GM19025 (cell line): ENCODE data around the gene ZNF366.
A peak's percentile ranks its signal among the peaks of the same experiment; 100 is the strongest.

Source experiments
- ATAC-seq: cut with Tn5 transposase; IDR thresholded peaks from one replicate; pipeline ENCODE4 v1.9.1; 2021; ENCODE audit warnings: mild to moderate bottlenecking, low read depth, moderate library complexity; ENCODE audit not compliant: unreplicated experiment

The ZNF366 gene

DNA sequence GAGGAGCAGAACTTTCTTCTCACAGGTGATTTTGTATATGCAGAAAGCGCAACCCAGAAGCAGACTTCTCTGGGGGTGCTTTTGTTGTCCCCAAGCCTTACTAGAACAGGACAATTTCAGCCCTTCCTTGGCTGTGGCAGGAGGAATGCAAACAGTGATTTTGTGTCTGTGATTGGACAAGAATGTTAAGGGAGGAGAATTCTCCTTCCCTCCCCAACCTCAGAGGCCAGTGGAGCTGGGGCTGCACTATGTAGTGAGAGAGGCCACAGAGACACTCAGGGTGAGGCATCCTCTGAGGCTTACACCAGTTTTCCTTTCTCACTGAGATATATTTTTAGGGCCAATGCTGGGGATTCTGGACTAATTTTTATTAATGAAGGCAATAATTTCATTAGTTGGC lies 58.8 kb downstream of the ZNF366 start:
- no peak for ATAC-seq

DNA sequence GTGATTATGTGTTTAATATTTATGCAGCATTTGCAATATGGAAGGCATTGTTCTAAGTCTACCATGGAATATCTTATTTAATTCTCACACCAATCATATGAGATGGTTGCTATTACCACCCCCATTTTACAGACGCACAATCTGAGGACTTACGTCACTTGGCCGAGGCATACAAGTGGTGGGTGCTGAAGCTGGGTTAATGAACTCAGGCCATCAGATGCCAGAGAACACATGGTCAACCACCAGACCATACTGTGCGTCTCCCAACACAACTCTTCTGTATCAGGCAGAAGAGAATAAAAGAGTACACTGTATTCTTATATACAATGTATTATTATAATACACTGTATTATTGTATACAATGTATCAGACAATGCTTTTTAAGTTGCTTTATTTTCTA lies 59.5 kb downstream of the ZNF366 start:
- no peak for ATAC-seq

DNA sequence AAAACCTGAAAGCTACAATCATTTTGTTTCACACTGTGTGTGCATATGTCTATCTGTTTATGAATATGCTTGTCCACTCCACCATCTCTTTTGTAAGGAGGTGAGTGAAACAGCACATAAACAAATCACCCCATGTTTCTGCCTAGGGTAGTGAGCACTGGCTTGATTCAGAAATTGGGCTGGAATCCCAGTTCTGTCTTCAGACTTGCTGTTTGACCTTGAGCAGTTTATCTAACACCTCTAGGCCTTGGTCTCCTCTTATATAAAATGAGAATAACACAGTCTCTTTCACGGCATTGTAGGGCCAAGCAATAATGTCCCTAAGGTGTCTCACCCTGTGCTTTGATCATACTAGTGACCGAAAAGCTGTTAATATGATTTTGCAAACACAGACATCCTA lies 61.2 kb downstream of the ZNF366 start:
- no peak for ATAC-seq

DNA sequence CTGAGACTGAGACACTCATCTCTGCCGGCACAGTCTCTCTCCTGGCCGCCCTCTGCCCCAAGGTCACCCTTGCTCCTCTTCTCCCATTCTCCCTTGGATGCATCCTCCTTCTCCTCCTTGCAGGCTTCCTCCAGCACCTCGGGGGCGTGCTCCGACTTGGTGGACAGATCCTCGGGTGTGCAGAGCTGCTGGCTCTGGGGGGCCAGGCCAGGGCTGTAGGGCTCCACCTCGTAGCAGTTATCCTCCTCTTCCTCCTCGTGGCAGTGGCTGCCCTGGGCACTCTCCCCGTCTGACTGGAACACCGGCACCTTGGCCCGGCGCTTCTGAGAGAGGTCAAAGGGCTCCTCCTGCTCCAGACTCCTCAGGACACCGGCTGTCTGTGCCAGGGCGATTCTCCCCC lies 63.3 kb downstream of the ZNF366 start:
- no peak for ATAC-seq

DNA sequence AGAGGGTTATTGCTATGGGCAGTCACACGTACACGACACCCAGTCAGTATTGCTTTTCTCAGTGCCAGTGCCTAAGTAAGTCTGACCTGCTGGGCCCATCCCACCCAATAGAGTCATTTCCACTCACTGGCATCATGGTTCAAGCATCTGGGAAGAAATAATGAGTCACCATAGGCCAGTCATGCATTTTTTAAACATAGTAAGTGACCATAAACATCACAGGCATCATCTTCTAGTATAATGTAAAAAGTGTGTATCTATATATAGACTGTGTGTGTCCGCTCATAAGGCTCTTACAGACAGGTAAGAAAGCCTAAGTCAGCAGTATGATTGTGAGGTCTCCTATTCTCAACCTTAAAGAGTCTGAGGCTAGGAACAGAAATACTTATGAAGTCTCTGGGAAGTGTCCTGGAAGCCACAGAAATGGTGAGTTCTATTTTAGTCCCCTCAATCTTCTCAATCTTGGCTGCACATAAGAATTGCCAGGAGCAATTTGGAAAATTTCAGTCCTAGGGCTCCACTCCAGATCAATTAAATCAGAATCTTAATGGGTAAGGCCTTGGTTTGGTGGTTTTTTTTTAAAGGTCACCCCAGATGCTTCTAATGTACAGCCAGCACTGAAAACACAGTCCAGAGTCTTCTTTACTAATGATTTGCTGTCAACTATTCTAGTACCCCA lies 65.2 kb downstream of the ZNF366 start:
- ATAC-seq, result no peak

DNA sequence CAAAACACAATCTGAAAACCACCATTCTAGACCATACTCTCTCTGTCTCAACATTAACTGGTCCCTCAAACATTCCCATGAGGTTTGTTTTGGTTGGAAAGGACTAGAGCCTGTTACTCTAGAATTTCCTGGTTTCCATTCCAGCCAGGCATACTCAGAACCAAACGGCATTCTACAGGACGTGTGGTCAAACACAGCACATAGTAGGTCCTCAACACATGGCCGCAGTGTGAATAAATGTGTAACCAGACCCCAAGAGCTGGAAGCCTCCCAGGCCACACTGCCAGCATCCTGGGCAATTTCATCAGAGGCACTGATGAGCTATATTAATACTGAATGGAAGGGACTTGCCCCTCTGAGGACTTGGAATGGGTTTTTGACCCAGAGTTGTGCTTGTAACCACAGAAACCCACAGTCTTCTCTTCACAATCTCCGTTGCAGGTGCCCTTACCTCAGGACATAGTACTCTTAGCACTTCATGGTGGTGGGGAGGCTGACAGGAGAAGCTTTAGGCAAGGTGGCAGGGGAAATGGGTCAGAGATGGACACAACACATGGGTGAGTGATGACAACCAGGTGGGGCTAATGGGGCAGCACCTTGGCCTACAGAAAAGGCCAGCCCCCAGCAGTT lies 66.0 kb downstream of the ZNF366 start:
- no peak for ATAC-seq

DNA sequence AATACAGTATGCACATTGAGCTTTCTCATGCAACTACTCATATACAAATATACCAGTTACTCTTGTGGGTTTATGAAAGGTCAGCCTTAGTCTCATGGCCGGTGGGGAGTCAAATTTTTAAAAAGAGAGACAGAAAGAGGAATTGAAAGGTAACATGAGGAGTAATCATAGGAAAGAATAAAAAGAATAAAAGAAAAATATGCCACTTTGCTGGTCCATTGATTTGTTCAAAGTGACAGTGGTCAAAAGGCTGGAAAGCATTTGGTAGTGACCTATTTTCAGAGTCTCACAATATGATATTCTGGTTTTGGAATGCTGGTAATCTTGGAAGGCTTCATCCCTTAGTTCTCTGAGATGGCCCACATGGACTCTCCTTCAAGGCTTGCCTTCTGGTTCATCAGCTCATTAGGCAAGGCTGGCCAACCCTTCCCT lies 67.0 kb downstream of the ZNF366 start:
- no peak for ATAC-seq

DNA sequence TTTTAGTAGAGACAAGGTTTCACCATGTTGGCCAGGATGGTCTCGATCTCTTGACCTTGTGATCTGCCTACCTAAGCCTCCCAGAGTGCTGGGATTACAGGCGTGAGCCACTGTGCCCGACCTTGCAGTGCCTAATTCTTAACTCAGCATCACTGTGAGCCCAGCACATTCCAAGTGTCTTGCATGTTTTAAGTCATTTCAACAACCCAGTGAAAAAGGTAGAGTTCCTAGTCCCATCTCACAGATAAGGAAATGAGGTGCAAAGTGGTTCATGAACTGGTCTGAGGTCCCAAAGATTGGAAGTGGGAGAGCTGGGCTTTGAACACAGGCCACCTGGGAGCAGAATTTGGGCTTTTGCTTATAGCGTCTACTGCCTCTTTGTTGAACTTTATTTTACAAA lies 68.0 kb downstream of the ZNF366 start:
- no peak for ATAC-seq

DNA sequence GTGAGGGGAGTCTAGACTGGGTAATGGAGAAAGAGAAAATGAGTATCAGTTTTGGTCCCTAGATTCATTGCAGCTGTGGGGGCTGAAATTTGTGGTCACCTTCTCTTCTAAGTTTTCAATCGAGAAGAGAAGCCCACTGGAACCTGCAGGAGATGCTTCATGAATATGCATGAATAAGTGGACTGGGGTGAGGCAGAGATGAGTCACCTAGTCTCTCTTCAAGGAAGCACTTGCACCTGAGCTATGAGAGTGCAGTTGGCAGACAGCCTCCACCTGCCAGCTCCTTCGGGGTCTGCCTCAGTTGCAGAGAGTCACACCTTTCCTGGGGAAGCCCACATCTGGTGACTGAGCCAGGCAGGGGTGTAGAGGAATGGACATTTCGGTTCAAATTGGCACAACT lies 69.1 kb downstream of the ZNF366 start:
- ATAC-seq, result no peak

DNA sequence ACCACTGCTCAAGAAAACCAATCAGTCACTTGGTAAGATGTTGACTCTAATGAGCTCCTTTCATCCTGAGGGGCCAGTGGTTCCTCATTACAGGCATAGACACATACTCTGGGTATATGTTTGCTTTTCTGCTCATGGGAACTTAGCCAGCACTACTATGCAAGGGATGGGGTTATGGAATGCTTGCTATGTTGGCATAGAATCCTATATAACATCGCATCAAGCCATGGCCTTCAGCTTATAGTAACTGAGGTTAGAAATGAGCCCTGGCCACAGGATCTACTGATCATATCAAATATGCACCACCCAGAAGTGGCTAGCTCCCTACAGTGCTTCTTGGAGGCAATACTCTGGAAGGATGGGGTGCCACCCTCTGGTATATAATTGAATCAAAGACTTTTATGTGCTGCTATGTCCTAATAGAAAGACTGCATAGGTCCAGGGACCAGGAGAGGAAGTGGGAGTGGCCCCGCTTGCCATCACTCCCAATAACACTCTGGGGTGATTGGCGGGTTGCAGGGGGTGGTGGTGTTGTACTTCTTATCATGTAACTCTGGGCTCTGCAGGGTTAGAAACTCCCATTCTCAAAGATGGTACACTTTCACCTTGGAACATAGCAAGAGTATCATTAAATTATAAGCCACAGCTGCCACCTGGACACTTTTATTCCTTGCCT lies 70.3 kb downstream of the ZNF366 start:
- no peak for ATAC-seq

DNA sequence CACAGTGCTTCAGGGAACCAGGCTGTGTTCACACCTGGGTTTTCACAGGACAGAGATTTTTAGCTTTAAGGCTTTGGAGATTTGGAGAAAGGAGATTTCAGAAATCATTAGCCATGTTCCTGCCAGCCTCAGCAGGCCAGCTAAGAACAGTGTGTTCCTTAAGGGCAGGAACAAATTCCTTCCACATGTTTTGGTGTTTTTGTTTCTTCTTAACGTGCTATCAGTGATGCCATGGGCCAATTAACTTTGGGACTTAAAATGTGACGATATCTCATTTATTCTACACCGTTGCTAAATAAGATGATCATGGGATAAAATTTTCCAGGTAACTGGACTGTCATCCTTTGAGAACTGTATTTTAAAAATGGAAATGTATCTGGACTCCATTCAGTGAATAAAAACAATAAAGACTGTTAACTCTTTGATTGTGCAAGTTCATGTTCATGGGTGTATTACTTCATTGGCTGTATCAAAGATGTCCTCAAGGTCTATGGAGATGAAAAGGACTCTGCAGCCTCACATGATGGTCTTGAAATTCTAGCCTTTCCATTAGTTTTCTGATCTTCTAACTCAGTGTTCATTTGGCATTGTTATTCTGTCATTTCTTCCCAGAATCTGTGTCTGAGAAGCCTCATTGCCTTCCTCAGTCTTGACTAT lies 72.3 kb downstream of the ZNF366 start:
- ATAC-seq, result no peak

DNA sequence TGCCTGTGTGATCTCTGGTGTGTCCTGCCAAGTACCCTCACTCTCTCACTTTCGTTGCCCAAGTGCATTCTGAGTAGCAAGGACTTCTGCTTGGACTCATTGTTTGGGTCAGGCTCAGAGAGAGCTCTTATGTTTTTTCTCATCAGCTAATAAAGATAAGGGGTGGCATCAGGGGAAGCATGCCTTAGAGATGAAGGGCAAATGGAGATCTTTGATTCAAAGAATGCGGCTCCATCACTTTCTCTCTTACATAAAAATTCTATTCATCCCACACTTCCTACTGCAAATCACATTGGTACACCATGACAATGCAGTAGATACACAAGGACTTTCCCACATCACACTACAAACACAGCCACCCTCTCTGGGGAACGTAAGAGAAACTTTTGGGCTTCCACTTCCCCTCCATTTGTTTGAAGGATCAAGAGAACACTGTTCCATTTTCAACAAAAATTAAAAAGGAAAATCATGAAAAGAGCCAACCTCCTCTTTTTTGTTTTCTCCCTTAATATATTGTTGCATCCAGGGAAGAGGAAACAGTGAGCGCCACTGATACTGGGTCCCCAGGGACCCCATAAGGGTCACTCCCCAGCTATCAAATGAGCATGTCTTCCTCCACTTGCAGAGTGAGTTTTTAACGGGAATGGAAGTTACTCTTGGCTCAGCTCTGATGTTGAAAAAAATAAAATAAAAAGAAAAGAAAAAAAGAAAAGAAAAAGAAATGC lies 73.0 kb downstream of the ZNF366 start:
- ATAC-seq, result no peak

DNA sequence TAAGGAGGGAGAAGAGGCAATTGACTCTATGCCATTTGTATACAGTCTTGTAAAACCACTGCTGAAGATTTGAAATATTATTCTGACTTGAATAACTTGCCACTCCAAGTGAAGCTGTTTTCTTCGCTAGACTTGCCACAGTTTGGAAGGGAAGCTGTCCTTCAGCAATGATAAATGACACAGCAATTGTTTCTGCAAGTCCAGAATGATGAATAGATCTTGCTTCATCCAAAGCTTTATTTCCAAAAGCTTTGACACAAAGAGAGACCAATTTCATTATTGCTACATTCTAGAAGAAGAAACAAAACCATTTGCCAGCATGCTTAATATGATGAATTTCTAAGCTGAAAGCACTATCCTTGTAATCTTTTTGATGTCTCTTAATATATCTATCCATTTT lies 73.7 kb downstream of the ZNF366 start:
- no peak for ATAC-seq

DNA sequence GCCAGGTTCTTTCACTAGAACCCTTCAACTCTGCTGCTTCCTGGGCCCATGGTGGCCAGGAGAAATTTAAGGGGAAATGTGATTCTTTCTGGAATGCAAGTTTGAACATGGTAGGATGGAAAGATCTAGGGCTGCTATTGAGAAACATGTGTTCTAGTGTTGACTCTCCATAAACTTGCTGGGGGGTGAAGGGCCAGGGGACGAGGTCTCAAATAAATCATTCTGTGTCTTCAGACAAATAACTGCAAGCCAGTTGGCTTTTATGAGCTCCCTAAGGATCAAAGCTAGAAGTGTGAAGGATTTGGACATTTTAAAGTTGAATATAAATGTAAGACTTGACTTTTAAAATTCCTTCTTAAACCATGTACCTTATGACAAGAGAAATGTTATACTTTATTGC lies 78.5 kb downstream of the ZNF366 start:
- ATAC-seq, result no peak

DNA sequence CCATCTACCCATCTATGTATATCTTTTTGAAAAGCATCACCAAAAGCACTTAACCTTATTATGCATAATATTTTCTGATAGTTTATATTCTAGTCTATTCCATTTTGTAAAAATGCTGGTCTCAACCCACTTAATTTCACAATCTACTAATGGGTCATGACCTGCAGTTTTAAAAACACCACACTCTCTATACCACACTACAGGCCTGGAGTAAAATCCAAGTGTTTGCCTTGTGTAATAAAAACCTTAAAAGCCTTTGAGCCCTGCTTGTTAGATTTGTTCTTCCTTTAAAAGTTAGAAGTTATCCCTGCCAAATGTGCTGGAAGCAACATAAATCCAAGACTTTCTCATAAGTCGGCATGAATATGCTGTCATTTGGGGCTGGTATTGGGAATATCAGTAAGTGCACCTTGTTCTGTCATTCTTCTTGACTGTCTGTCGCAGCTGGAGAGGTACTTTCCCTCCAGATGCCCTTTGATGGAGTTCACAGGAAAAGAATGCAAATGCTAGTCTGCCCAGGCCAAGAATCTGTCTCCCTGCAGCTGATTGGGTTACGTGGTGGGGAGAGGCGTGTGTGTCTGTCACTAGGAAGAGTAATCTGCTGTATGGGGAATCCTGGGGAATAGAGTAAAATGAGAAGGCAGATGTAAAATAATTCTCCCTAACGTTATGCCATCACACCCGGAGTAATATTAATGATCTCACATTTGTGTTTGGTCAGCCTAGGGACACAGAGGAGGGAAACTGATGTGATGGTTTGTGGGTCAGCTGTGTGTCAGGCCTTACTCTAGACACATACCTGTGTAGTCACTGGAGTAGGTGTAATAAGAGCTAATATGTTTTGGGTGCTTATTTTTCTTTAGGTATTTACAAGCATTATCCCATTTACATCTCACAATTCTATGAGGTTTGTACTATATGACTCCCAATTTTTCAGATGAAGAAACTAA lies 79.4 kb downstream of the ZNF366 start:
- ATAC-seq, result peak; percentile 83

DNA sequence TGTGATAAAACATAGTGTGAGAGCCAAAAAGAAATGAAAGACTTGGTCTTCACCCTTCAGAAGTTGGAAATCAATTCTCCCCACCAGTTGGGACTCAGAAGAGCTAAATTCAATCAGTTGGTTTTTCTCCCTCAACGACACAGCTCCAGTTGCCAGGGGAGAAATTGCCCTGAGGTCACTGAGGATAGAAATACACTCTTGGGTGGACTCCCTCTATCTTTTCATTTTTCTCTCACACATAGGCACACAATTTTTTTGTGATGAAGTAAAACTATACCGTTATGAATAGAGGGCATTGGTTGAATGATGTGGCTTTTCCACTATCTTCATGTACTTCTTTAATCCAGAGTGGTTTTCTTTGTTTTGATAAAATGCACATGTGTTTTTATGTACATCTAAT lies 80.2 kb downstream of the ZNF366 start:
- no peak for ATAC-seq

DNA sequence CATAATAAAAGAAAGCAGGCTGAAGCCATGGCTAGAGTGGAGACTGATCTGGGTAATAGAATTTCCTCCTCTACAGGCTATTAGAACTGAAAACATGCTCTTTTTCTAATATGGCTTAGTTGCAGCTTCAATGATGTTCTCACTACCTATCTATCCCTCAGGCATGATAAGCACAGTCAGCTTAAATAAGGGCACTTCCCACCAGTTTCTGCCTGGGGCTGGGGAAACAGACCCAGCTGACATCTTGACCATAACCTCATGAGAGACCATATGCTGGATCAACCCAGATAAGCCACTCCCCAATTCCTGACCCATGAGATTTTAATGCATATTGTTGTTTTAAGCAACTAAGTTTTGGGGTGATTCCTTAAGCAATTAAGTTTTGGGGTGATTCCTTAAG lies 81.2 kb downstream of the ZNF366 start:
- no peak for ATAC-seq

DNA sequence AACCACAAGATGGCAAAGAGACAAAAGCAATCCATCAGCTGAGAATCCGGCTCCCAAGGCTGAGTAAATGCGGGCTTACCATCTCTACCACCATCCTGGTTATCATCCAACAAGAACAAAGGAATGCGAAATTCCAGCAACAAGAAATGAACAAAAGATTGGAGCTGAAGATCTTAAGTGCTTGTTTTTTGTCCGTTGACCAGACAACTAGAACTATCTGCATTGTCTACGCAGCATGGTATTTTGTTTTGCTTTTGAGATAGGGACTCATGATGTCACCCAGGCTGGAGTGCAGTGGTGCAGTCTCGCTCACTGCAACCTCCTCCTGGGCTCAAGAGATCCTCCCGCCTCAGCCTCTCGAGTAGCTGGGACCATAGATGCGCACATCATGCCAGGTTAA lies 88.9 kb downstream of the ZNF366 start:
- ATAC-seq, result no peak

DNA sequence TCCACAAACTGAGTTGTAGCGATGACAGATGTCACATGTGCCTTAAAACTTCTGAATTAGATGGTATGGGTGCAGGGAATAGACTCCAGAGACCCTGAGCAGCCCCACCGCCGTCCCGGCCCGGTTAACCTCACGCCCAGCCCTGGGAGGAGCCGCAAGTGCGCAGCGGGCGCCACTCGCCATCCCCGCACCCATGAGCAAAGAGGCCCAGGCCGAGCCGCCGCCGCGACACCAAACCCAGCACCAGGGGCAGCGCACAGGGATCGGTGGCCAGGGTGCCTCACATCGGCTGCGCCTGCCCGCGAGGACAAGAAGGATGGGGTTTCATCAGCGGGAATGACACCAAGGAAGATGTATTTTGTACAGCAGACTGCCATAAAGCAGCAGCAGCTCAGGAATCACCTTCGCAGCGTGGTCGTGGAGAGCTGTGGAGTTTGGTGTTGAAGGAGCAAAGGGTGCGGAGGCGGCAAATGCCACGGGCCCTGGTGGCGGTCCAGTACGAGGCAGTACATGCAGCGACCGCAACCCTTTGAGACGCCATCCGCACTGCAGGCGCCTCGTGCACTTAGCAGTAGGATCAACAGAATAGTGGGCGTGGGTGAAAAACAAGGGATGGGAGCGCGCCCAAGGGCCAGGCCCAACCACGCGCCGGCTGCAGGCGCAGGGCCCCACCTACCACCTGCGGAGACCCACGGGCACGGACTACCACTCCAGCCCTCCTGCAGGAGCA lies 89.7 kb downstream of the ZNF366 start:
- no peak for ATAC-seq
